Brain microvascular endothelial cell (primary cell): ENCODE data around the gene HMG20A.

ENCODE experiments used
- DNase-seq: peaks from one replicate; pipeline ENCODE4 v3.0.0-alpha.2; 2020
- H3K27ac ChIP-seq: fragments of 250-450 bp; sonication (Bioruptor Pico); 2 replicates; pipeline ENCODE4 v1.5.1; 2020; ENCODE audit warnings: mild to moderate bottlenecking, moderate library complexity
- H3K27me3 ChIP-seq: fragments of 250-450 bp; sonication (Bioruptor Pico); replicated peaks from 2 replicates; pipeline ENCODE4 v1.5.1; 2020; ENCODE audit warnings: mild to moderate bottlenecking
- H3K36me3 ChIP-seq: fragments of 250-450 bp; sonication (Bioruptor Pico); replicated peaks from 2 replicates; pipeline ENCODE4 v1.5.1; 2020; ENCODE audit warnings: mild to moderate bottlenecking
- H3K4me3 ChIP-seq: 2 replicates; pipeline ENCODE4 v1.5.1; 2011; ENCODE audit warnings: low read depth, mild to moderate bottlenecking, control low read depth, low read length, moderate library complexity
- in situ Hi-C: cut with HindIII; loops from 2 replicates; pipeline ENCODE4 v1.10.0; 2017; ENCODE audit warnings: low sequenced_read_pairs, low pct_ligation_motif_present
- TF ChIP-seq, protein P1 (sequence below): IDR thresholded peaks from 2 replicates; pipeline ENCODE4 v1.5.1; 2011; ENCODE audit warnings: low read depth, mild to moderate bottlenecking, moderate library complexity, low read length, control low read depth, inconsistent platforms; ENCODE audit errors: missing control alignments

Gene HMG20A

DNA sequence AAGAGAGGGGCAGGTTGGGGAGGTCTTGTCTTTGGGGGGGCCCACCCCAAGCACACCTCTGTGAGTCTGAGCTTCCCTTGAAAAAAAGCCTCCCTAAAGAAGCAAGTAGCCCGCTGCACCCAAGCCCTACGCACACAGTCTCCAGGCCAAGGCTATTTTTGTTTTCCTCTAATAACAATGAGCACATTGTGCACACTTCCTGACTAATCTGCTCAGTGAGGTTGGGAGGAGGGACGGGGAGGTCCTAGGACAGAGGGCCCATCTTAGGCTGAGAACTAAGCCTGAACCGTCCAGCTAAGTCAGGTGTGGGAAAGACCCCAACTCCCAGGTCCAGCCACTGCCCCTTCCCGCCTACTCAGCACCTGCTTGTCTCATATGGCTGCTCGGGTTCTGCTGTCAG, 87.2 kb downstream of the HMG20A start:
- in situ Hi-C loops = no loop called here
- H3K4me3 ChIP-seq = no peak overlapping the region
- no peaks in the 10 kb centered on the region for H3K36me3 ChIP-seq
- TF ChIP-seq, protein P1, sequence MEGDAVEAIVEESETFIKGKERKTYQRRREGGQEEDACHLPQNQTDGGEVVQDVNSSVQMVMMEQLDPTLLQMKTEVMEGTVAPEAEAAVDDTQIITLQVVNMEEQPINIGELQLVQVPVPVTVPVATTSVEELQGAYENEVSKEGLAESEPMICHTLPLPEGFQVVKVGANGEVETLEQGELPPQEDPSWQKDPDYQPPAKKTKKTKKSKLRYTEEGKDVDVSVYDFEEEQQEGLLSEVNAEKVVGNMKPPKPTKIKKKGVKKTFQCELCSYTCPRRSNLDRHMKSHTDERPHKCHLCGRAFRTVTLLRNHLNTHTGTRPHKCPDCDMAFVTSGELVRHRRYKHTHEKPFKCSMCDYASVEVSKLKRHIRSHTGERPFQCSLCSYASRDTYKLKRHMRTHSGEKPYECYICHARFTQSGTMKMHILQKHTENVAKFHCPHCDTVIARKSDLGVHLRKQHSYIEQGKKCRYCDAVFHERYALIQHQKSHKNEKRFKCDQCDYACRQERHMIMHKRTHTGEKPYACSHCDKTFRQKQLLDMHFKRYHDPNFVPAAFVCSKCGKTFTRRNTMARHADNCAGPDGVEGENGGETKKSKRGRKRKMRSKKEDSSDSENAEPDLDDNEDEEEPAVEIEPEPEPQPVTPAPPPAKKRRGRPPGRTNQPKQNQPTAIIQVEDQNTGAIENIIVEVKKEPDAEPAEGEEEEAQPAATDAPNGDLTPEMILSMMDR = no peak
- H3K27me3 ChIP-seq = no peaks in the 10 kb centered on the region
- DNase-seq = no peak
- peak overlapping the region; percentile 57 for H3K27ac ChIP-seq

DNA sequence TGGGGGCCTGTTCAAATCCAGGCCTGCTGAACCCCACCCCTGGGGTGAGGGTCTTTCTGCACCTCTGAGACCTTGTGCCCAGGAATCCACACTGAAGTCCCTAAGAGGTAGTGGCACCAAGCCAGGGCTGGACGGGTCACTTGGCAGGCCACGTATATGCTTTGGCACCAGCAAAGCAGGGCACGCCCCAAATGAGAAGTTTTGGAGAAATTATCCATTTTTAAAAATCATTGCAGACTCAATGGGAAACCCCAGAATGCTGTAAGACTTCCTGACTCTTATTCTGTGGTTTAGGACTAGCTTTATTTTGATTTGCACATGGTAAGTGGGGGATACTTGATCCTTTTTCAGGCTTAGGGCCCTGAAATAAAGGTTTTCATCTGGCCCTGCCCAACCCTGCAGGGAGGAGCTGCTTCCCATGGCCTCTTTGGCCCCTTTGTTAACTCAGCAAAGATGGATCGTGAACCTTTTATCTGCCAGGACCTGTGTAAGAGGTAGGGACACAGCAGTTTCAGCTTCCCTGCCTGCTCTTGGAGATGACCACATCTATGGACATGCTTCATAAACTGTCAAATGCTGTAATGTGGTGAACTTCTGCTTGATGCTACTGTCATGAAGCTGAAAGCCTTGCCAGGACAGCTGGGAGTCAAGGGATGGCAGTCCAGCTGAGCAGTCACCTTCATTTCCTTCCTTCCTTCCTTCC, 88.0 kb downstream of the HMG20A start:
- Histone ChIP-seq H3K4me3 (no peak overlapping the region), H3K36me3 (no peaks in the 10 kb centered on the region), H3K27ac (peak overlapping the region; percentile 57), H3K27me3 (no peaks in the 10 kb centered on the region)
- in situ Hi-C loops = no loop called here
- TF ChIP-seq, protein P1 = no peak
- DNase-seq = no peak

GRCh38 chr15:77510066-77511057, 89.7 kb downstream of the HMG20A start:
- Histone ChIP-seq H3K4me3 (no peak overlapping the region), H3K27me3 (no peaks in the 10 kb centered on the region), H3K36me3 (no peaks in the 10 kb centered on the region), H3K27ac (no peak overlapping the region)
- no peak for DNase-seq
- in situ Hi-C loops = no loop called here
- TF ChIP-seq, protein P1 = no peak

DNA sequence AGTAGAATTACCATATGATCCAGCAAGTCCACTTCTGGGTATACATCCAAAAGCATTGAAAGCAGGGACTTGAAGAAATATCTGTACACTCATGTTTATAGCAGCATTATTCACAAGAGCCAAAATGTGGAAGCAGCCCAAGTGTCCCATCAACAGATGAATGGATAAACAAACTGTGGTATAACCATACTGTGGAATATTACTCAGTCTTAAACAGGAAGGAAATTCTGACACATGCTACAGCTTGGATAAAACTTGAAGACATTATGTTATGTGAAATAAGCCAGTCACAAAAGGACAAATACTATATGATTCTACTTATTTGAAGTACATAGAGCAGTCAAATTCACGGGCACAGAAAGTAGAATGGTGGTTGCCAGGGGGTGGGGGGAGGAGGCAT, 91.2 kb downstream of the HMG20A start:
- no peak for DNase-seq
- Histone ChIP-seq H3K27ac (no peak overlapping the region), H3K4me3 (no peak overlapping the region), H3K27me3 (no peaks in the 10 kb centered on the region), H3K36me3 (no peaks in the 10 kb centered on the region)
- TF ChIP-seq, protein P1 = no peak
- in situ Hi-C loops = no loop called here

- TF ChIP-seq, protein P1 = no peak
- H3K4me3 ChIP-seq = no peak overlapping the region
- in situ Hi-C loops = no loop called here
- no peaks in the 10 kb centered on the region for H3K27me3 ChIP-seq
- DNase-seq = no peak
- H3K36me3 ChIP-seq = no peaks in the 10 kb centered on the region
- H3K27ac ChIP-seq = no peak overlapping the region
These were observed 92.5 kb downstream of the HMG20A start for GRCh38 chr15:77513226-77513625.
